Stimulated activated CD4-positive, alpha-beta T cell treated with anti-CD3 and anti-CD28 coated beads, Interleukin-4, amount 100 ng/mL, for 24 hours (primary cell): ENCODE measurements around the gene LDB2.
"Not testable (repeated sequence)": the region's sequence is repeated elsewhere in the genome, so short reads cannot be mapped to it uniquely, and the experiment has no call there.

ENCODE experiments used
- DNase-seq: peaks from one replicate; pipeline ENCODE4 v3.0.0-alpha.2; 2020

LDB2 gene

GRCh38 chr4:16590797-16591196, 307.6 kb downstream of the LDB2 start:
- no peak for DNase-seq

- no peak for DNase-seq
Observed at GRCh38 chr4:16588651-16589050, 309.8 kb downstream of the LDB2 start.

DNA sequence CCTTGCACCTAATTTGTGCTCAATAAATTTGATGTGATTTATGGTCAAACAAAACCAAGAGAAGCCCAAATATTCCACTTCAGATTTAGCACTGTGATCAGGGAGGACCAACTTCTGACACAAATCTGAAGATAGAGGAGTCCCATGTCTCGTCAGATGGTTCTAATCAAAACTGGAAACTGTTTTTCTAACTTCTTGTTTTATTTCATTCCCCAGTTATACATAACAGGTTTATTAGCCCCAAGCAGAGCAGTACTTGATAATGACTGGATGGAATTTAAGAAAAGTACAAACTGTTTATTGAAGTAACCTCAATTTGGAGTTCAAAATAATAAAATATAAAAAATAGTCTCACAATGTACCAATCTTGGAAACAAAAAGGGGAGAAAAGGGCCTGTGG, 310.3 kb downstream of the LDB2 start:
- no peak for DNase-seq

DNA sequence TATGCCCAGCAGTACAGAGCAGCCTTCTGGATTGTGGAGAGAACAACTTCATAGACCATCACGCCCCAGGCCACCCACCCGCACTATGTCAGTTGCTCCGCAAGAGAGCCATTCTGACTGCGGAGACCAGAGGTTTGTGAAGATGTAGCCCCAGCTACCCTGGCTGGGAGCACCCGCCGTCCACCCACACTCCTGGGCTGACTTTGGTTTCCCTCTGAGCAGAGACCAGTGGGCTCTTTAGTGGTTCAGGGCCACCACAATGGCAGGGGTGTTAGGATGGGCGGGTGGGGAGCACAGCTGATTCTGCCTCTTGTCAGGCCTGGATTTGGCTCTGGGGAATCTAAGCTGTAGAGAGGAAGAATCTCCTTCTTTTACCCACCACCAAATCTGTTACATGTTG, 313.4 kb downstream of the LDB2 start:
- DNase-seq = no peak

DNA sequence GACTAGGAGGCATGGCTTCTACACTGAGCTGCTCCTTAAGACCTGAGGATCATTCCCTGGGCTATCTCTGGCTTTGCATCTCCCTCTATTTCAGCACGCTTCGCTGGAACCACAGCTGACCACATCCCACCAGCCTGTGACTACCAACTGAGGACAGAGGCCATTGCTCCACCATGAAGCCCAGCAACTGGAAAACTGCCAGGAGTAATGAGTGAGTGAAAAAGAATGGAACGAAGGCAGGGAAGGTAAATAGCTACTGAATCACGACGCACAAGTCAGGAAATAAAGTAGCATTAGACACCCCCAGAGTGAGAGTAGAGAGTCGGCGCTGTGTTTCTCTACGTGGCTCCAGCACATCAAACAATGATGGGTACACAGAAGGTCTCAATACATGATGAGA, 314.7 kb downstream of the LDB2 start:
- no peak for DNase-seq

DNA sequence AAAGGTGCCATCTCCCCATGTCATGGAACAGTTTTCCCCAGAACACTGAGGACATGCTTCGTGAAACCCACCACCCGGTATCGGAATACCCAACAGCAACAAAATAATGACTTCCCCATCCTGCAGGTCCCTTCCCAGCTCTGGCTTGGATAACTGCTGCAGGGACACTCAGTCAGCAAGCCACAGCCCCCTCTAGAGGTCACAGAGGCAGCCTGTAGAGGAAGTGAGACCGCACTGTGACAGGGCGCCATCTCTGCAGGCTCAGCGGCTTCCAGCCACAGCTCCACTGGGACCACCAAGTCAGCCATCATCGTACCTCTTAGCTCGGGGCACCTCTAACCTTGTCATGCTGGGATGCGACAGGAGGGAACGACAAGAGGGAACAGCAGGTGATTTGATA, 315.9 kb downstream of the LDB2 start:
- DNase-seq = no peak

DNA sequence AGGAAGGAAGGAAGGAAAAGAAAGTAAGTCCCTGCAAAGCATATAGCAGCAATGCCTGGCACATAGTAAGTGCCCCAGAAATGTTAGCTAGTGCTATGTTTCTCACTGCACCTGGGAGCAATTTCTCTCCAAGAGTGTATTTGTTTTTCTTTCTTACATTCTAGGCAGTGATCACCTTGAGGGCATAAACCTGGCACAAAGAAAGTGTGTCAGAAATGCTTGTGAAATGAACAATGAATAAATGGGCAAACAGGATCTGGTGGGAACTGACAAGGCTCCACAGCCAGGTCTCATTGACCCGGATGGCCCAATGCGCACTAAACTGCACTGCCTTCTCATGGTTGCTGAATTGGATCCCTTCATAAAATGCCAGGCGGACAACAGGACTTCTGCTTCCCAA, 316.4 kb downstream of the LDB2 start:
- DNase-seq = no peak

- DNase-seq = no peak
Observed at GRCh38 chr4:16581117-16581516, 317.3 kb downstream of the LDB2 start.

- DNase-seq = no peak
Observed at GRCh38 chr4:16580514-16580913, 317.9 kb downstream of the LDB2 start.

- DNase-seq = no peak
Observed at GRCh38 chr4:16579866-16580265, 318.6 kb downstream of the LDB2 start.

- DNase-seq = no peak
Observed at GRCh38 chr4:16577177-16577576, 321.3 kb downstream of the LDB2 start.

- DNase-seq = no peak
Observed at GRCh38 chr4:16574981-16575380, 323.5 kb downstream of the LDB2 start.

DNA sequence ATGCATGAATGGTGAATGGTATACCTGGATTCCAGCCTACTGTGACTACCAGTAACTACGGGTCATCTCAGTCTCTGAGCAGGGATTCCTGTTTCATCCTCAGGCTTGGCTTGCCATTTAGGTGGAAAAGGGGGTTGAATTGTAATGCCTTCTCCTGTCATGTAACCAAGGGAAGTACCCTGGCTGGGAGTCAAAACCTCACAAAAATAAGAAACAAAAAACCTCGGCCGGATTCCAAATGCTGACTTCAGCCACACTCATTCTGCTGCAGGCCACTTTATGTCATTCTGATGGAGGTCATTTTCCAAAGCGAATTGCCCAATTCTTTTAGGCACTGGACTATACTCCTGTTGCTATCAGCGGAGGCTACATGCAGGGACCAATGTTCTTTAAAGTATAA, 324.7 kb downstream of the LDB2 start:
- no peak for DNase-seq

GRCh38 chr4:16573206-16573605, 325.2 kb downstream of the LDB2 start:
- no peak for DNase-seq

DNA sequence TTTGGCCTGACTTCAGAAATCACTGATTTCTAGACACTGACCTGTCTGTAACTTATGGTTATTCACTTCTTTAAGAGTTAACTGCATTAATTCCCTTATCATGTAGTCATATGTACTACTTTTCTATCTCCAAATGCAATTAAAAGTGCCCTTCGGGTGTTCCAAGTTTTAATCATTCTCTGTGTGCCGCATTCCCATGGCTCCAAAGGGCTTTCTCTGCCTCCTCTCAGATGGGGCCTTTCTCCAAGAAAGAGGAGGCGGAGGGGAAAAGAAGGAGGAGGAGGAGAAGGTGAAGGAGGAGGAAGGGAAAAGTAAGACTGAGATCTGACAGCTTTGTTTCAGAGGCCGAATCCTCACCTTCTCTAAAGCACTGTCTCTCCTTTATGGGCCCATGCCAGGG, 325.8 kb downstream of the LDB2 start:
- DNase-seq = no peak

DNA sequence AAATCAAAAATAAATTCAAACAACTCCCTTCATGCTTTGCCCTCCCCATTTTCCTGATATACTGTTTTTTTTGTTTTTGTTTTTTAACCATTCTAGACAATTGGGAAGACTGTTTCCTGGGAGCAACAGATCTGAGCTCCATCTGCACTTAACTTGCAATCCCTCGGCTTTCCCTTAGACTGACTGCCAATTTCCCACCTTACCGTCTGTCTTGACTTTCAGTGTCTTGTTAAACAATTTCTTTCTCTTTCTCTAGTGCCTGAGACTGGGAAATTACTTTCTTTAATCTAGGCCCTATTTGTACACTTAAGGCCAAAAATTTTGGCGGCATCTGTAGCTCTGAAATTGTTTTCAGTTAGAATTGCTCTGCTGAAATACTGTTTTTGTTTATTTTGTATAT, 326.3 kb downstream of the LDB2 start:
- no peak for DNase-seq

DNA sequence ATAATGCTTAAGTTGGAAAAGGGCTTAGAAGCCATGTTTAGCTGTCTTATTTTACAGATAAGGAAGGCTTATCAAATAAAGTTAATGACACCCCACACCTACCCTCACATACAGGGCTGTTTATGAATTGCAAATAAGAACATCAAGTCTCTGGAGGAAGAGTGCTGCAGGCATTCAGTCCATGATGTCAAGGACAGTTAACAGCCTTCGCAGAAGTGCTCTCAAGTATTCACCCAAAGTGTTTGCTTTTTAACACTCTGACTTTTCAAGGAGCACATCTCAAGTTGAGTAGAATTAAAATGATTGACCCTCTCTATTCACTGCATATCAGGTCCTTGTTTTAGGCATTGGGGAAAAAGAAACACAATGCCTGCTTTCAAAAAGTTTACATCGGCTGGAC, 328.7 kb downstream of the LDB2 start:
- no peak for DNase-seq

- not testable (repeated sequence) for DNase-seq
Observed at GRCh38 chr4:16557316-16557715, 341.1 kb downstream of the LDB2 start.

DNA sequence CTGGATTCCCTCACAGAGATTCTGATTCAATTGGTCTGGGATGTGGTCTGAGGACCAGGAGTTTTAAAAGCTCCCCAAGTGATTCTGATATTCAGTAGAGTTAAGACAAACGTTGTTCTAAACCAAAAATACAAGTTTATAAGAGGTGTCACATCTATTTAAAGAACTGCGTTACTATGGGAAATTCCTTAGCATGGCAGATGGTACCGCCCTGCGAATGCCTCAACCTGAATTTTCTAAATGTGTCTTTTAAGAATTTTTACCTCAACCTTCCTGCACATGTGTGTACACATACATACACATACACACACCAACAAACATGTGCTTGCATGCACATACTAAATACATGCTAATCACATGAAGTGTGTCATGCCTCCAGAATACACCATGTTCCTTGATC, 343.3 kb downstream of the LDB2 start:
- no peak for DNase-seq

DNA sequence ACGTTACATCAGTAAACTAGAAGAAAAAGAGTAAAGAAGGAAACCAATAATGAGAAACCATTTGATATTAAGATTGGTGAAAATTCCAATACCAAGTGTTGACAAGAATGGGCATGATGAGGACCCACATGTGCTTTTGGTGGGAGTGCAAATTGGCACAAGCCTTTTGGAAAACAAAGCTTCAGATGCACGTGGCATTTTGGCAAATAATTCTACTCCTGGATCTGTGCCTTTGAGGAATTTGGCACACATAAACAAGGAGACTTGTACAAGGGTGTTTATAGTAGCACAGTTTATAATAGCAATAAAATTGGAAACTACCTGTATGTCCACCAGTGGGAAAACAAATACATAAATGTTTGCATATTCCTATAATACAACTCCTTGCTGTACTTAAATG, 347.9 kb downstream of the LDB2 start:
- no peak for DNase-seq

GRCh38 chr4:16545656-16546055, 352.8 kb downstream of the LDB2 start:
- no peak for DNase-seq

DNA sequence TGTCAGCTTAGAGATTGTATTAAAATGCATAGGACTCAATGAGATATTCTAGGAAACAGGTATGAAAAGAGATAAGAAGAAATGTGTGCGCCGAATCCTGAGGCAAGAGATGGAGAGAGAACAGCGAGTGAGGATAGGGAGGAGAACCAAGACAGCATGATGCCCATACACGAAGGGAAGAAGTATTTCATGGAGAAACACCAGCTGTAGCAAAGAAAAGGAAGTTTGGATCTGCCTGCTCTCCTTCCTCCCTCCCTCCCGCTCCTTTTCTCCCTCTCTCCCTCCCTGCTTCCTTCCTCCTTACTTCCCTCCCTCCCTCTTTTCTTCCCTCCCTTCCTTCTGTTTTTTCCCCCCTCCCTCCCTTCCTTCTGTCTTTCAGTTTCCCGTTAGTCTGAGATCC, 353.6 kb downstream of the LDB2 start:
- DNase-seq = no peak

DNA sequence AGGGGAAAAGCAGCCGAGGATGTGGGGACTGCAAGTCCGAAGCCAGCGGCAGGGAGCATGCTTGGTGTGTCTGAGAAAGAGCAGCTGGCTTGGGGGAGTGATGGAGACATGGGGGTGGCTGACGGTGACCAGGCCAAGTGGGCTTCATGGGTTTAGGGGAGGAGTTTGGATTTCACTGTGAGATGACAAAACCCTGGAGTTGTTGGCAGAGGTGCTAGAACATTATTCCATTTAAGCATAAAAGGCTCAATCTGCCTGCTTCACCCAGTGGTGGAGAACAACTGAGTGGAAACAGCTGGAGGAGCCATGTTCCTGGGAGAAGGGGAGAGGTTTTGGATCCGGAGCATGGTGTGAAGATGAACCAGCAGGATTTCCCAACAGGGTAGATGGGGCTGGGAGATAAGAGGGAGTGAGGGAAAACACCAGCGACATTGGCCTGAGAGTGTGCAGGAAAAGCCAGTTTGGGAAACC, 354.2 kb downstream of the LDB2 start:
- DNase-seq = no peak

- DNase-seq = no peak
Observed at GRCh38 chr4:16537926-16538325, 360.5 kb downstream of the LDB2 start.

DNA sequence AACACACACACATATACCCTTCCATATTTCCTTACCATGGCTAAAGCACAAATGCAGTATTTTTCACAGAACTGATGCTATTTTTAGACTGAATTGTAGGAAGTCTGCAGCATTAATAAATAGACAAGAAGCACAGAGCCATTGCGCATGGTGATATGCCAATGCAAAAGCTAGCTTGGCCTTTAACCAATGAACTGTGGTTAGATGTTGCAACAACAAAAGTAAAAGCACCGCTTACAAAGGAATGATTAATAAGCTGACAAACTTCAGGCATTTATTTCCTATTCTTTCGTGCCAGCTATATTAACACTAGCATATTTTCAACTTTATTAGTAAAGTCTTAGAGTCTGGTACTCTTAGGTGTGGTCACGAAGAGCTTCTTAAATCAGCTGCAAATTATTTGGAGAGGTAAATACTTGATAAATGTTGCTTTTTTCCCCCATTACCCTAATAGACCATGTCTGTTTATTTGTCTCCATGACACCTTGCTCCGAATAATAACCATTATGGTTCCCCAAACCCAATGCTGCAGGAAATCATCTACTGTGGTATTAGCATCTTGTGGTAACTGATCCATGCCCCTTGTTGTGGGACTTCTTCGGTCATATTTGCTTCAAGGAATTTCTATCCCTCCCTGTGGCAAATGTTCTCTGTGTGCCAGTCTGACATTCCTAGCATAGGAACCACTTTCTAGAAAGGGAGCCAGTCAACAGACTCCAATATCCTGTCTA, 366.0 kb downstream of the LDB2 start:
- no peak for DNase-seq
